ENCODE measurements around the gene CSRP2.

GRCh38 chr12:76863837-76864236 lies 15.0 kb downstream of the CSRP2 start:
- TF ChIP-seq CTCF (IDR thresholded peaks at IDR 0.05) (no peak), POLR2A (IDR thresholded peaks at IDR 0.05) (no peak)
